Lower lobe of right lung (tissue), 2 donors: ENCODE results near the gene NDE1. TPM values are rescaled to one million over a fixed set of nuclear protein-coding genes. Genes with fewer than 3 reads are reported as not detected.

Source experiments
- ATAC-seq, 2 donors: fragments of 200-7000 bp; cut with Tn5 transposase; one replicate each; pipeline ENCODE4 v1.9.1; 2020 to 2022; ENCODE audit warnings: mild to moderate bottlenecking in 2 of 2, moderate library complexity in 2 of 2
- DNase-seq: peaks from one replicate; pipeline ENCODE4 v3.0.0-alpha.2; 2020
- H3K27ac ChIP-seq: fragments of 200-600 bp; one replicate; pipeline ENCODE4 v1.8.0; 2022
- H3K27me3 ChIP-seq: fragments of 200-600 bp; one replicate; pipeline ENCODE4 v1.8.0; 2022; ENCODE audit warnings: low read depth
- H3K36me3 ChIP-seq: fragments of 200-600 bp; one replicate; pipeline ENCODE4 v1.8.0; 2022; ENCODE audit warnings: mild to moderate bottlenecking
- H3K4me1 ChIP-seq: fragments of 200-600 bp; one replicate; pipeline ENCODE4 v1.8.0; 2022
- H3K4me3 ChIP-seq: fragments of 200-600 bp; one replicate; pipeline ENCODE4 v1.8.0; 2022; ENCODE audit warnings: mild to moderate bottlenecking
- H3K9me3 ChIP-seq: fragments of 200-600 bp; one replicate; pipeline ENCODE4 v1.8.0; 2022
- intact Hi-C: fragments of 100-400 bp; cut with DNase I; formaldehyde crosslinking; loops from one replicate; pipeline ENCODE4 v1.11.0; 2022
- total RNA-seq: library from RNA; stranded (reverse); fragmentation: NEBNext Ultra II Directional; extraction: Animal tissue kit (Norgen Biotek cat#: 25700); gene quantifications from one replicate; pipeline ENCODE4 v1.2.1, GENCODE V29; 2021
- TF ChIP-seq, protein P1 (sequence below): fragments of 200-600 bp; IDR thresholded peaks from one replicate; pipeline ENCODE4 v1.8.0; 2022; ENCODE audit warnings: antibody characterized with exemption, mild to moderate bottlenecking
- donor health status: DM: no; HTN: yes; CAD: no; lungs with severe emphysema.

NDE1 gene
- total RNA-seq, 1 donor from 2014 or later = 35.3 TPM

DNA sequence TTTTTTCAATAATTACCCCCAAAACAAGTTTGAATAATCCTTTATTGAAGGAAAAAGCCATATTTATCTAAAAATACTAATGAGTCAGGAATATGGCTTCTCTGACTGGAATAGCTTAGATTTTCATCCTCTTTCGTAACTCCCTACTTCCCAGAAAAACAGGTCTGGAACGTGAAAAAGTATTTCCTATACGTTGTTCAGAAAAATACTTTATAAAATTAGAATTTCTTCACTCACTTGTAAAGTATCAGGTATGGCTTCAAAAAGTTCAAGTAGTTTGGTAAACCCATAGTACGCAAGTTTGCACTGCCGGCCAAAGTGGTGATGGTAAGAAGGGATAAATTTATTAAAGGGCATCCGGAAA, 40.8 kb upstream of the NDE1 start:
- TF ChIP-seq, protein P1, sequence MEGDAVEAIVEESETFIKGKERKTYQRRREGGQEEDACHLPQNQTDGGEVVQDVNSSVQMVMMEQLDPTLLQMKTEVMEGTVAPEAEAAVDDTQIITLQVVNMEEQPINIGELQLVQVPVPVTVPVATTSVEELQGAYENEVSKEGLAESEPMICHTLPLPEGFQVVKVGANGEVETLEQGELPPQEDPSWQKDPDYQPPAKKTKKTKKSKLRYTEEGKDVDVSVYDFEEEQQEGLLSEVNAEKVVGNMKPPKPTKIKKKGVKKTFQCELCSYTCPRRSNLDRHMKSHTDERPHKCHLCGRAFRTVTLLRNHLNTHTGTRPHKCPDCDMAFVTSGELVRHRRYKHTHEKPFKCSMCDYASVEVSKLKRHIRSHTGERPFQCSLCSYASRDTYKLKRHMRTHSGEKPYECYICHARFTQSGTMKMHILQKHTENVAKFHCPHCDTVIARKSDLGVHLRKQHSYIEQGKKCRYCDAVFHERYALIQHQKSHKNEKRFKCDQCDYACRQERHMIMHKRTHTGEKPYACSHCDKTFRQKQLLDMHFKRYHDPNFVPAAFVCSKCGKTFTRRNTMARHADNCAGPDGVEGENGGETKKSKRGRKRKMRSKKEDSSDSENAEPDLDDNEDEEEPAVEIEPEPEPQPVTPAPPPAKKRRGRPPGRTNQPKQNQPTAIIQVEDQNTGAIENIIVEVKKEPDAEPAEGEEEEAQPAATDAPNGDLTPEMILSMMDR = no peak
- peaks cover 12% of the 10 kb centered on the region for H3K4me1 ChIP-seq
- DNase-seq (no peak), ATAC-seq (no peak)
- no peak overlapping the region for H3K27ac ChIP-seq
- no peaks in the 10 kb centered on the region for H3K27me3 ChIP-seq
- H3K9me3 ChIP-seq = no peaks in the 10 kb centered on the region
- H3K4me3 ChIP-seq = no peak overlapping the region
- H3K36me3 ChIP-seq = peaks cover 100% of the 10 kb centered on the region
- intact Hi-C loops = no loop called here

DNA sequence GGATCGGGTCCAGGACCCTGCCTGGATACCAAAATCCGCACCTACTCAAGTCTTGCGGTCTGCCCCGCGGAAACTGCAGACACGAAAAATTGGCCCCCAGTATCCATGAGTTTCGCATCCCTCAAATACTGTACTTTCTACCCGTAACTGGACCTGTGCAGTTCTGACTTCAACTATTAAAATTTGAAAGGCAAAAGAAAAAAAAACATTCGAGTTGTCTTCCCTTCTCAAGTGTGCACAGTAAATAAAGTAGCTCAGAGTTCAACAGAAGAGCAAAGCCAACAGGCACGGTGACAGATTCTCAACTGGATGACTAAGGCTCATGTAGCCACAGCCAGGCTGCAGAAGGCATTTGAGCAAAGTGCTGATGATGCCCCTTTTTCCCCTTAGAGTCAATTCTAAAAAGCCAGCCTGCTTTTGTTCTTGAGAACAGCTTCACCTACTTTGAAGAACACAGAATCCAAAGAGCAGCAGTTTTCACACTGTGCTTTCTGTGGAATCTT, 39.6 kb upstream of the NDE1 start:
- Histone ChIP-seq H3K4me3 (no peak overlapping the region), H3K4me1 (peaks cover 12% of the 10 kb centered on the region), H3K27ac (no peak overlapping the region), H3K9me3 (no peaks in the 10 kb centered on the region), H3K27me3 (no peaks in the 10 kb centered on the region), H3K36me3 (peaks cover 100% of the 10 kb centered on the region)
- ATAC-seq = no peak
- TF ChIP-seq, protein P1 = no peak
- intact Hi-C loops = no loop called here
- DNase-seq = no peak

DNA sequence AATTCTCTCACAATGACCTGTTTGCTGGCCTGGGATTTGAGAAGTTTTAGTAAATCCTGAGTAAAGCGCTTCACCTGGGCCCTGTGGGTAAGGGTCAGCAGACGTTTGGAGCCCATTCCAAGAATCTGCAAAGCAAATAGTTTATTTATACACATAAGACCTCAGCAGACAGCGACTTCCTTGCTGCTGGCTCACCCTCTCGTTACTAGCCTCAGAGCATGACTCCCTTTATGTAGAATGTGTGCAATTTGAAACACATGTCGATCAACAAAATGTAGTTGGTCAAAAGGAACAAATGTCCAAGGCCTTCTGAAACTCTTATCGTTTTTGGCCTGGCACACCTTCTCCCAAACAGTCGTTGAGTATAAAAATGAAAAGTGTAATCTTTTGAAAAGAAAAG, 38.4 kb upstream of the NDE1 start:
- Histone ChIP-seq H3K27ac (no peak overlapping the region), H3K9me3 (no peaks in the 10 kb centered on the region), H3K4me1 (peaks cover 12% of the 10 kb centered on the region), H3K36me3 (peaks cover 100% of the 10 kb centered on the region), H3K27me3 (no peaks in the 10 kb centered on the region), H3K4me3 (no peak overlapping the region)
- ATAC-seq (no peak), DNase-seq (no peak)
- TF ChIP-seq, protein P1 = no peak
- intact Hi-C loops = no loop called here

DNA sequence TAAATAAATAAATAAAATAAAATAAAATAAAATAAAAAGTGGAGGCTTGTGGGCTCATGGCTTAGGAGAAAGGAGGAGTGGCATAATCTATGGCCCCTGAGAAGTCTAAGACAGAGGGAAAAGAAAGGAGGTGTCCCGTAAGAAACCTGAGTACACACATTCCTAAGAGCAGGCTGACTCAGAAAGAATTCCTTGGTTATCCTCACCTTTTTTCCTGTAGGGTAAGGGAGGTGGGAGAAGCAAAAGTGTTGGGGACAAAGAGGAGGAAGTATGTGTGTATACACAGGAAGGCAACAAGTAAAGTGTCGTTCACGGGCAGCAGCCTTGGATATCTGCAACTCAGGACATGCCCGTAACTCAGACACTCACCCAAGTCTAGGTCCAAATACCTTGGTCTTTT, 36.4 kb upstream of the NDE1 start:
- Histone ChIP-seq H3K4me3 (no peak overlapping the region), H3K27ac (no peak overlapping the region), H3K4me1 (no peaks in the 10 kb centered on the region), H3K36me3 (peaks cover 100% of the 10 kb centered on the region), H3K27me3 (no peaks in the 10 kb centered on the region), H3K9me3 (no peaks in the 10 kb centered on the region)
- no peak for DNase-seq
- no peak for ATAC-seq
- TF ChIP-seq, protein P1 = no peak
- intact Hi-C loops = no loop called here

DNA sequence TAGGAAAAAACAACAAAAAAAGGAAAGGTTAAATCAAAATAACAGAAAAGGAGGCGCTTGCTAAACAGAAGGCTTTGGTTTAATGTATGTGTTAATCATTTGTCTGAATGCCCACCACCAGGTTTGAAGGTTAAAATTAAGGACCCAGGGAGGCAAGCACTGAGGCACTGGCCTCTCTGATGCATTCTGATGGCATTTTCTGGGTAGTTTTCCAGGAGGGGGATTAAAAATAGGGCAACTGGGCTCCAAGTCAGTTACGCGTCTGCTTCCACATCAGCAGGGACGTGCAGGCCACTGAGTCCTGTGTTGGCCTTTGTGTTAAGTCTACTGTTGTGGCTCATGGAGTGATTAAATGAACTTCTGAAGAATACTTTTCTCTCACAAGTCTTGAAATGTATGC, 34.0 kb upstream of the NDE1 start:
- Histone ChIP-seq H3K36me3 (peaks cover 100% of the 10 kb centered on the region), H3K9me3 (no peaks in the 10 kb centered on the region), H3K4me3 (no peak overlapping the region), H3K27ac (no peak overlapping the region), H3K27me3 (no peaks in the 10 kb centered on the region), H3K4me1 (no peaks in the 10 kb centered on the region)
- TF ChIP-seq, protein P1 = no peak
- intact Hi-C loops = no loop called here
- DNase-seq (no peak), ATAC-seq (no peak)
